ENCODE measurements around the gene DNMBP. TPM values are rescaled to one million over a fixed set of nuclear protein-coding genes. Genes with fewer than 3 reads are reported as not detected.

DNMBP gene
- total RNA-seq, 2 donors from 2014 or later: 2.3 to 2.9 TPM

GRCh38 chr10:99924451-99925255 is 85.1 kb downstream of the DNMBP start:
- ATAC-seq (replicated peaks in 1 of 2): no peak
- H3K36me3 Mint-ChIP-seq (ENCODE audit: insufficient read depth in 2 of 2): no peaks in the 10 kb centered on the region
- H3K4me3 Mint-ChIP-seq: no peak overlapping the region
- H3K27ac Mint-ChIP-seq: no peak overlapping the region
- no peaks in the 10 kb centered on the region for H3K27me3 Mint-ChIP-seq (ENCODE audit: low read depth)
- H3K9me3 Mint-ChIP-seq: no peaks in the 10 kb centered on the region
- DNase-seq: no peak
- peaks cover 8% of the 10 kb centered on the region for H3K4me1 Mint-ChIP-seq (ENCODE audit: low read depth)

GRCh38 chr10:99921948-99922347 is 87.8 kb downstream of the DNMBP start:
- Mint-ChIP-seq H3K27ac (no peak overlapping the region), H3K4me3 (no peak overlapping the region), H3K36me3 (ENCODE audit: insufficient read depth in 2 of 2) (no peaks in the 10 kb centered on the region), H3K9me3 (no peaks in the 10 kb centered on the region), H3K27me3 (ENCODE audit: low read depth) (no peaks in the 10 kb centered on the region), H3K4me1 (ENCODE audit: low read depth) (no peaks in the 10 kb centered on the region)
- DNase-seq (no peak), ATAC-seq (replicated peaks in 1 of 2) (no peak)

- ATAC-seq (replicated peaks in 1 of 2) (no peak), DNase-seq (no peak)
- Mint-ChIP-seq H3K36me3 (ENCODE audit: insufficient read depth in 2 of 2) (no peaks in the 10 kb centered on the region), H3K27me3 (ENCODE audit: low read depth) (no peaks in the 10 kb centered on the region), H3K4me3 (no peak overlapping the region), H3K27ac (no peak overlapping the region), H3K9me3 (no peaks in the 10 kb centered on the region), H3K4me1 (ENCODE audit: low read depth) (no peaks in the 10 kb centered on the region)
These were observed 88.8 kb downstream of the DNMBP start for GRCh38 chr10:99920901-99921300.

- no peak for DNase-seq
- H3K4me3 Mint-ChIP-seq: no peak overlapping the region
- no peaks in the 10 kb centered on the region for H3K4me1 Mint-ChIP-seq (ENCODE audit: low read depth)
- H3K36me3 Mint-ChIP-seq (ENCODE audit: insufficient read depth in 2 of 2): no peaks in the 10 kb centered on the region
- no peak overlapping the region for H3K27ac Mint-ChIP-seq
- H3K9me3 Mint-ChIP-seq: no peaks in the 10 kb centered on the region
- no peaks in the 10 kb centered on the region for H3K27me3 Mint-ChIP-seq (ENCODE audit: low read depth)
- no peak for ATAC-seq (replicated peaks in 1 of 2)
These were observed 89.3 kb downstream of the DNMBP start for GRCh38 chr10:99920486-99920885.

GRCh38 chr10:99917963-99918825 is 91.6 kb downstream of the DNMBP start:
- H3K4me1 Mint-ChIP-seq (ENCODE audit: low read depth): no peaks in the 10 kb centered on the region
- H3K27ac Mint-ChIP-seq: no peak overlapping the region
- no peaks in the 10 kb centered on the region for H3K36me3 Mint-ChIP-seq (ENCODE audit: insufficient read depth in 2 of 2)
- DNase-seq: no peak
- no peaks in the 10 kb centered on the region for H3K27me3 Mint-ChIP-seq (ENCODE audit: low read depth)
- ATAC-seq (replicated peaks in 1 of 2): no peak
- no peaks in the 10 kb centered on the region for H3K9me3 Mint-ChIP-seq
- H3K4me3 Mint-ChIP-seq: no peak overlapping the region

- no peak for DNase-seq
- H3K36me3 Mint-ChIP-seq (ENCODE audit: insufficient read depth in 2 of 2): no peaks in the 10 kb centered on the region
- no peaks in the 10 kb centered on the region for H3K27me3 Mint-ChIP-seq (ENCODE audit: low read depth)
- no peak overlapping the region for H3K27ac Mint-ChIP-seq
- no peak for ATAC-seq (replicated peaks in 1 of 2)
- no peak overlapping the region for H3K4me3 Mint-ChIP-seq
- no peaks in the 10 kb centered on the region for H3K4me1 Mint-ChIP-seq (ENCODE audit: low read depth)
- H3K9me3 Mint-ChIP-seq: no peaks in the 10 kb centered on the region
These were observed 93.0 kb downstream of the DNMBP start for GRCh38 chr10:99916776-99917175.

GRCh38 chr10:99915414-99915813 is 94.3 kb downstream of the DNMBP start:
- no peak for ATAC-seq (replicated peaks in 1 of 2)
- Mint-ChIP-seq H3K36me3 (ENCODE audit: insufficient read depth in 2 of 2) (no peaks in the 10 kb centered on the region), H3K4me3 (no peak overlapping the region), H3K4me1 (ENCODE audit: low read depth) (no peaks in the 10 kb centered on the region), H3K27ac (no peak overlapping the region), H3K9me3 (no peaks in the 10 kb centered on the region), H3K27me3 (ENCODE audit: low read depth) (no peaks in the 10 kb centered on the region)
- no peak for DNase-seq

- H3K27ac Mint-ChIP-seq: no peak overlapping the region
- H3K27me3 Mint-ChIP-seq (ENCODE audit: low read depth): no peaks in the 10 kb centered on the region
- no peaks in the 10 kb centered on the region for H3K4me1 Mint-ChIP-seq (ENCODE audit: low read depth)
- ATAC-seq (replicated peaks in 1 of 2) (no peak), DNase-seq (no peak)
- no peak overlapping the region for H3K4me3 Mint-ChIP-seq
- H3K9me3 Mint-ChIP-seq: no peaks in the 10 kb centered on the region
- H3K36me3 Mint-ChIP-seq (ENCODE audit: insufficient read depth in 2 of 2): no peaks in the 10 kb centered on the region
These were observed 95.5 kb downstream of the DNMBP start for GRCh38 chr10:99914236-99914635.

GRCh38 chr10:99913831-99914235 is 95.9 kb downstream of the DNMBP start:
- no peaks in the 10 kb centered on the region for H3K36me3 Mint-ChIP-seq (ENCODE audit: insufficient read depth in 2 of 2)
- DNase-seq (no peak), ATAC-seq (replicated peaks in 1 of 2) (no peak)
- no peaks in the 10 kb centered on the region for H3K9me3 Mint-ChIP-seq
- no peak overlapping the region for H3K4me3 Mint-ChIP-seq
- no peaks in the 10 kb centered on the region for H3K27me3 Mint-ChIP-seq (ENCODE audit: low read depth)
- no peaks in the 10 kb centered on the region for H3K4me1 Mint-ChIP-seq (ENCODE audit: low read depth)
- no peak overlapping the region for H3K27ac Mint-ChIP-seq

- no peaks in the 10 kb centered on the region for H3K4me1 Mint-ChIP-seq (ENCODE audit: low read depth)
- H3K4me3 Mint-ChIP-seq: no peak overlapping the region
- ATAC-seq (replicated peaks in 1 of 2): no peak
- H3K9me3 Mint-ChIP-seq: no peaks in the 10 kb centered on the region
- no peaks in the 10 kb centered on the region for H3K27me3 Mint-ChIP-seq (ENCODE audit: low read depth)
- no peaks in the 10 kb centered on the region for H3K36me3 Mint-ChIP-seq (ENCODE audit: insufficient read depth in 2 of 2)
- no peak overlapping the region for H3K27ac Mint-ChIP-seq
- DNase-seq: no peak
These were observed 97.7 kb downstream of the DNMBP start for GRCh38 chr10:99912041-99912440.

- no peaks in the 10 kb centered on the region for H3K4me1 Mint-ChIP-seq (ENCODE audit: low read depth)
- ATAC-seq (replicated peaks in 1 of 2) (peak; percentile 58 to 92), DNase-seq (peak; percentile 8 to 19)
- no peaks in the 10 kb centered on the region for H3K9me3 Mint-ChIP-seq
- H3K27ac Mint-ChIP-seq: no peak overlapping the region
- no peaks in the 10 kb centered on the region for H3K36me3 Mint-ChIP-seq (ENCODE audit: insufficient read depth in 2 of 2)
- no peaks in the 10 kb centered on the region for H3K27me3 Mint-ChIP-seq (ENCODE audit: low read depth)
- H3K4me3 Mint-ChIP-seq: no peak overlapping the region
These were observed 101.2 kb downstream of the DNMBP start for GRCh38 chr10:99908512-99908911.

GRCh38 chr10:99906470-99906869 is 103.3 kb downstream of the DNMBP start:
- Mint-ChIP-seq H3K36me3 (ENCODE audit: insufficient read depth in 2 of 2) (no peaks in the 10 kb centered on the region), H3K4me3 (no peak overlapping the region), H3K27ac (no peak overlapping the region), H3K9me3 (no peaks in the 10 kb centered on the region), H3K27me3 (ENCODE audit: low read depth) (no peaks in the 10 kb centered on the region), H3K4me1 (ENCODE audit: low read depth) (no peaks in the 10 kb centered on the region)
- ATAC-seq (replicated peaks in 1 of 2): no peak
- DNase-seq: no peak

GRCh38 chr10:99905971-99906370 is 103.8 kb downstream of the DNMBP start:
- H3K9me3 Mint-ChIP-seq: no peaks in the 10 kb centered on the region
- no peak for ATAC-seq (replicated peaks in 1 of 2)
- no peaks in the 10 kb centered on the region for H3K27me3 Mint-ChIP-seq (ENCODE audit: low read depth)
- H3K4me3 Mint-ChIP-seq: no peak overlapping the region
- no peaks in the 10 kb centered on the region for H3K4me1 Mint-ChIP-seq (ENCODE audit: low read depth)
- H3K36me3 Mint-ChIP-seq (ENCODE audit: insufficient read depth in 2 of 2): no peaks in the 10 kb centered on the region
- DNase-seq: no peak
- no peak overlapping the region for H3K27ac Mint-ChIP-seq
